ENCODE data around the gene MACROD1. TPM values are rescaled to one million over a fixed set of nuclear protein-coding genes. Genes with fewer than 3 reads are reported as not detected.

The MACROD1 gene
- total RNA-seq, 1 donor from 2014 or later: 26.5 TPM

GRCh38 chr11:64132191-64132771 is 33.6 kb downstream of the MACROD1 start:
- Histone ChIP-seq H3K27me3 (no peaks in the 10 kb centered on the region), H3K4me3 (no peak overlapping the region), H3K36me3 (no peaks in the 10 kb centered on the region), H3K27ac (no peak overlapping the region), H3K9me3 (no peaks in the 10 kb centered on the region), H3K4me1 (no peaks in the 10 kb centered on the region)
- no peak for DNase-seq (ENCODE audit: low spot score in 2 of 2)
- TF ChIP-seq CTCF (IDR thresholded peaks at IDR 0.05): no peak
- intact Hi-C loops (cut with DNase I): no loop called here

GRCh38 chr11:64131683-64132190 is 34.2 kb downstream of the MACROD1 start:
- no peaks in the 10 kb centered on the region for H3K4me1 ChIP-seq
- no peaks in the 10 kb centered on the region for H3K27me3 ChIP-seq
- no peak overlapping the region for H3K4me3 ChIP-seq
- intact Hi-C loops (cut with DNase I): no loop called here
- no peaks in the 10 kb centered on the region for H3K9me3 ChIP-seq
- no peak overlapping the region for H3K27ac ChIP-seq
- no peaks in the 10 kb centered on the region for H3K36me3 ChIP-seq
- DNase-seq (ENCODE audit: low spot score in 2 of 2): no peak
- TF ChIP-seq CTCF (IDR thresholded peaks at IDR 0.05): no peak

- no peaks in the 10 kb centered on the region for H3K36me3 ChIP-seq
- H3K27me3 ChIP-seq: no peaks in the 10 kb centered on the region
- no peaks in the 10 kb centered on the region for H3K4me1 ChIP-seq
- H3K27ac ChIP-seq: no peak overlapping the region
- intact Hi-C loops (cut with DNase I): no loop called here
- H3K9me3 ChIP-seq: no peaks in the 10 kb centered on the region
- no peak for DNase-seq (ENCODE audit: low spot score in 2 of 2)
- no peak overlapping the region for H3K4me3 ChIP-seq
- no peak for TF ChIP-seq CTCF (IDR thresholded peaks at IDR 0.05)
These were observed 35.3 kb downstream of the MACROD1 start for GRCh38 chr11:64130618-64131017.

GRCh38 chr11:64129403-64129802 is 36.5 kb downstream of the MACROD1 start:
- no peak for TF ChIP-seq CTCF (IDR thresholded peaks at IDR 0.05)
- no peak overlapping the region for H3K4me3 ChIP-seq
- H3K27me3 ChIP-seq: no peaks in the 10 kb centered on the region
- H3K9me3 ChIP-seq: no peaks in the 10 kb centered on the region
- no peak overlapping the region for H3K27ac ChIP-seq
- intact Hi-C loops (cut with DNase I): no loop called here
- H3K4me1 ChIP-seq: no peaks in the 10 kb centered on the region
- no peak for DNase-seq (ENCODE audit: low spot score in 2 of 2)
- no peaks in the 10 kb centered on the region for H3K36me3 ChIP-seq

GRCh38 chr11:64128255-64129006 is 37.5 kb downstream of the MACROD1 start:
- intact Hi-C loops (cut with DNase I): no loop called here
- Histone ChIP-seq H3K4me1 (no peaks in the 10 kb centered on the region), H3K27me3 (no peaks in the 10 kb centered on the region), H3K9me3 (no peaks in the 10 kb centered on the region), H3K36me3 (no peaks in the 10 kb centered on the region), H3K27ac (no peak overlapping the region), H3K4me3 (no peak overlapping the region)
- DNase-seq (ENCODE audit: low spot score in 2 of 2): no peak
- TF ChIP-seq CTCF (IDR thresholded peaks at IDR 0.05): no peak

All from ascending aorta (tissue), 2 donors.